Measurements from ENCODE around the gene ALAD. TPM values are rescaled to one million over a fixed set of nuclear protein-coding genes. Genes with fewer than 3 reads are reported as not detected.

The ALAD gene
- total RNA-seq, 3 donors from 2014 or later, result 27.4 to 28.5 (median 28.3) TPM

DNA sequence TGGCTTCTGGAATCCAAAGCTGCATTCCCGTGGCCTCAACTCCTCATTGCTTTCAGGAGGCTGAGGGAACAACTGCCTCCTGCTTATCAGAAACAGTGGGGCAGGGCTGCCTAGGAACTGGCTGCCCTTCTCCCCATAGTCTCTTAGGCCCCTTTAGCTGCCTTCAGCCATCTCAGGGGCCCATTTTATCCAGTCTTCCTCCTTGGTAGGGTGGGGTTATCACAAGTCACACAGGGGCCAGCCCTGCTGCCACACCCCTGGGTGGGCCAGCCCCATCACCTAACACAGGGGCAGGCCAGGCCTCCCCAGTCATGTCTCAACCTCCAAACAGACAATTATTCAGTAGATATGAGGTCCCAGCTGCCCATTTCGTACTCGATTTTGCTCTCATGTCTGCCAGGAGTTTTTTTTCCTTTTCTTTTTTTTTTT is 3.9 kb downstream of the ALAD start:
- DNase-seq (ENCODE audit: low spot score in 2 of 2), result peak in 1 of 2 donors; percentile 28
- Histone ChIP-seq H3K27ac (no peak overlapping the region), H3K36me3 (no peaks in the 10 kb centered on the region), H3K4me3 (no peak overlapping the region), H3K27me3 (no peaks in the 10 kb centered on the region), H3K4me1 (peaks cover 0 to 7% of the 10 kb centered on the region in 2 donors), H3K9me3 (no peaks in the 10 kb centered on the region)
- TF ChIP-seq CTCF (IDR thresholded peaks at IDR 0.05), result no peak
- TF ChIP-seq POLR2AphosphoS5 (IDR thresholded peaks at IDR 0.05), result no peak
- TF ChIP-seq POLR2A (IDR thresholded peaks at IDR 0.05), result no peak
- intact Hi-C loops (cut with DNase I; ENCODE audit: low total_unique reads), result no loop called here

GRCh38 chr9:113395000-113395861 is 5.9 kb downstream of the ALAD start:
- Histone ChIP-seq H3K9me3 (no peaks in the 10 kb centered on the region), H3K27me3 (no peaks in the 10 kb centered on the region), H3K4me3 (no peak overlapping the region), H3K36me3 (peaks cover 6% of the 10 kb centered on the region), H3K27ac (no peak overlapping the region), H3K4me1 (peaks cover 0 to 5% of the 10 kb centered on the region in 2 donors)
- peak in 1 of 2 donors; percentile 15 for DNase-seq (ENCODE audit: low spot score in 2 of 2)
- no peak for TF ChIP-seq CTCF (IDR thresholded peaks at IDR 0.05)
- intact Hi-C loops (cut with DNase I; ENCODE audit: low total_unique reads), result no loop called here

DNA sequence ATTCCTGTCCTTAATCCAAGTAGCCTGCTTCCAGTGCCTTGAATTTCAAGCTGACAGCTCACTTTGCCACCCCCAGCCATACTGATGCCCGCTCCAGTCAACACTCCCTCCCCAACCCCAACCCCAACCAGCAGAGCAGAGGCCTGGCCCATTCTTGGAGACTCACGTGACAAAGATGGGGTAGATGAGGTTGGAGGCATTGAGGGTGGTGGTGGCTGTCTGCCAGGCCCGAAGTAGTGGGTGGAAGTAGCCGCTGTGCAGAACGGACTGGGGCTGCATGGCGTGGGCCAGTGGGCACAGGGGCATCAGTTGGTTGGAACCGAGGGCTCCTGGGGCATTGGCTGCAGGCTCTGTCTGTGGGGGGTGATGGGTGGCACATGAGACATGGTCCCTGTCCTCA is 7.8 kb downstream of the ALAD start:
- DNase-seq (ENCODE audit: low spot score in 2 of 2), result no peak
- peaks cover 7% of the 10 kb centered on the region for H3K36me3 ChIP-seq
- intact Hi-C loops (cut with DNase I; ENCODE audit: low total_unique reads), result no loop called here

GRCh38 chr9:113391917-113392316 is 9.2 kb downstream of the ALAD start:
- no peak overlapping the region for H3K27ac ChIP-seq
- no peak for DNase-seq (ENCODE audit: low spot score in 2 of 2)
- TF ChIP-seq CTCF (IDR thresholded peaks at IDR 0.05) (no peak), POLR2A (IDR thresholded peaks at IDR 0.05) (no peak), POLR2AphosphoS5 (IDR thresholded peaks at IDR 0.05) (no peak)
- no peaks in the 10 kb centered on the region for H3K27me3 ChIP-seq
- no peaks in the 10 kb centered on the region for H3K4me1 ChIP-seq
- peaks cover 7% of the 10 kb centered on the region for H3K36me3 ChIP-seq
- no peaks in the 10 kb centered on the region for H3K9me3 ChIP-seq
- intact Hi-C loops (cut with DNase I; ENCODE audit: low total_unique reads), result no loop called here
- no peak overlapping the region for H3K4me3 ChIP-seq

More for the DNA sequence above, 7.8 kb downstream of the ALAD start:
- Histone ChIP-seq H3K4me3 (no peak overlapping the region), H3K27ac (no peak overlapping the region), H3K4me1 (no peaks in the 10 kb centered on the region), H3K9me3 (no peaks in the 10 kb centered on the region), H3K27me3 (no peaks in the 10 kb centered on the region)
- TF ChIP-seq POLR2AphosphoS5 (IDR thresholded peaks at IDR 0.05) (no peak), CTCF (IDR thresholded peaks at IDR 0.05) (no peak), POLR2A (IDR thresholded peaks at IDR 0.05) (no peak)

GRCh38 chr9:113390192-113390960 is 10.7 kb downstream of the ALAD start:
- no peak overlapping the region for H3K4me3 ChIP-seq
- no peaks in the 10 kb centered on the region for H3K9me3 ChIP-seq
- intact Hi-C loops (cut with DNase I; ENCODE audit: low total_unique reads), result no loop called here
- no peak for DNase-seq (ENCODE audit: low spot score in 2 of 2)
- H3K36me3 ChIP-seq, result peaks cover 7% of the 10 kb centered on the region
- no peak for TF ChIP-seq CTCF (IDR thresholded peaks at IDR 0.05)
- no peak overlapping the region for H3K27ac ChIP-seq
- H3K27me3 ChIP-seq, result no peaks in the 10 kb centered on the region
- H3K4me1 ChIP-seq, result no peaks in the 10 kb centered on the region
